IMR-90 (cell line): ENCODE results near the gene BCHE. TPM values are rescaled to one million over a fixed set of nuclear protein-coding genes. Genes with fewer than 3 reads are reported as not detected.

Experiments used
- ATAC-seq: fragments of 200-7000 bp; cut with Tn5 transposase; 2 replicates; pipeline ENCODE4 v1.9.1; 2020; ENCODE audit warnings: low read depth, mild to moderate bottlenecking, moderate library complexity
- BruUV-seq: library from RNA; stranded (reverse); fragments of 400-500 nt; replicated peaks from 2 replicates; lab custom pipeline; 2021; lab: Mats Ljungman, UMichigan
- CTCF ChIA-PET: fragments of 300-600 bp; formaldehyde crosslinking; extraction: SDS; loops from one replicate; lab custom pipeline; 2021; ENCODE audit warnings: antibody characterized with exemption; lab: Yijun Ruan, JAX
- POLR2A ChIA-PET: fragments of 300-600 bp; sonication (Branson Sonifier 250); formaldehyde crosslinking; loops from one replicate; lab custom pipeline; 2022; ENCODE audit warnings: antibody characterized with exemption; ENCODE audit not compliant: unreplicated experiment; lab: Charles Lee
- DNase-seq: peaks from one replicate; pipeline ENCODE4 v3.0.0; 2013
- H2AFZ ChIP-seq: replicated peaks from 2 replicates; pipeline ENCODE3; 2013; ENCODE audit warnings: low read length, mild to moderate bottlenecking; ENCODE audit not compliant: poor library complexity
- H2AK5ac ChIP-seq: 2 replicates; pipeline ENCODE4 v1.6.1; 2013; ENCODE audit warnings: low read depth, low read length, inconsistent platforms
- H2AK9ac ChIP-seq: replicated peaks from 2 replicates; pipeline ENCODE3; 2013; ENCODE audit warnings: mild to moderate bottlenecking, low read depth, low read length, moderate library complexity; ENCODE audit not compliant: poor library complexity
- H2BK120ac ChIP-seq: 2 replicates; pipeline ENCODE4 v1.6.1; 2013; ENCODE audit warnings: low read depth, low read length, inconsistent platforms
- H2BK15ac ChIP-seq: 3 replicates; pipeline ENCODE4 v1.6.1; 2013; ENCODE audit warnings: low read depth, low read length, inconsistent platforms
- H2BK20ac ChIP-seq: 2 replicates; pipeline ENCODE4 v1.6.1; 2013; ENCODE audit warnings: low read depth, mild to moderate bottlenecking, inconsistent platforms, low read length, moderate library complexity
- H2BK5ac ChIP-seq: 2 replicates; pipeline ENCODE4 v1.6.1; 2013; ENCODE audit warnings: mild to moderate bottlenecking, low read depth, low read length, inconsistent platforms; ENCODE audit not compliant: poor library complexity, severe bottlenecking
- H3K14ac ChIP-seq: replicated peaks from 2 replicates; pipeline ENCODE4 v1.6.1; 2013; ENCODE audit warnings: low read depth, low read length, inconsistent platforms
- H3K18ac ChIP-seq: 2 replicates; pipeline ENCODE4 v1.6.1; 2013; ENCODE audit warnings: low read depth, low read length, control low read depth
- H3K23ac ChIP-seq: 2 replicates; pipeline ENCODE4 v1.6.1; 2013; ENCODE audit warnings: low read depth, low read length, inconsistent platforms
- H3K27ac ChIP-seq: 2 replicates; pipeline ENCODE4 v1.5.1; 2013; ENCODE audit warnings: mild to moderate bottlenecking, control low read depth, low read length; ENCODE audit not compliant: insufficient read depth
- H3K27me3 ChIP-seq: 2 replicates; pipeline ENCODE4 v1.6.1; 2013; ENCODE audit warnings: low read length; ENCODE audit not compliant: control insufficient read depth, insufficient read depth
- H3K36me3 ChIP-seq: 2 replicates; pipeline ENCODE4 v1.6.1; 2013; ENCODE audit warnings: low read length, mixed read lengths; ENCODE audit not compliant: control insufficient read depth, insufficient read depth
- H3K4ac ChIP-seq: 2 replicates; pipeline ENCODE4 v1.6.1; 2013; ENCODE audit warnings: low read depth, low read length, inconsistent platforms
- H3K4me1 ChIP-seq: 2 replicates; pipeline ENCODE4 v1.6.1; 2013; ENCODE audit warnings: low read length, mixed read lengths; ENCODE audit not compliant: control insufficient read depth, insufficient read depth
- H3K4me2 ChIP-seq: 2 replicates; pipeline ENCODE4 v1.6.1; 2013; ENCODE audit warnings: low read depth, mild to moderate bottlenecking, control low read depth, low read length, moderate library complexity
- H3K4me3 ChIP-seq: 2 replicates; pipeline ENCODE4 v1.5.1; 2013; ENCODE audit warnings: low read depth, mild to moderate bottlenecking, control low read depth, low read length, moderate library complexity; ENCODE audit not compliant: insufficient read depth
- H3K56ac ChIP-seq: 2 replicates; pipeline ENCODE4 v1.6.1; 2013; ENCODE audit warnings: low read length, inconsistent platforms; ENCODE audit not compliant: insufficient read depth; ENCODE audit errors: extremely low read depth
- H3K79me1 ChIP-seq, 2 experiments: 2 replicates each; pipeline ENCODE4 v1.6.1; 2013; ENCODE audit warnings: low read length in 2 of 2, inconsistent platforms in 1 of 2, low read depth in 1 of 2
- H3K9ac ChIP-seq: 2 replicates; pipeline ENCODE4 v1.6.1; 2013; ENCODE audit warnings: low read depth, low read length, control low read depth
- H3K9me1 ChIP-seq: 2 replicates; pipeline ENCODE4 v1.6.1; 2013; ENCODE audit warnings: low read length, inconsistent platforms; ENCODE audit not compliant: insufficient read depth
- H3K9me3 ChIP-seq: 2 replicates; pipeline ENCODE4 v1.6.1; 2013; ENCODE audit warnings: low read length; ENCODE audit not compliant: control insufficient read depth, insufficient read depth
- H4K20me1 ChIP-seq: 2 replicates; pipeline ENCODE4 v1.6.1; 2013; ENCODE audit warnings: low read length, inconsistent platforms; ENCODE audit not compliant: insufficient read depth
- H4K5ac ChIP-seq: 2 replicates; pipeline ENCODE4 v1.6.1; 2013; ENCODE audit warnings: mild to moderate bottlenecking, low read depth, low read length, control low read depth
- H4K8ac ChIP-seq, 2 experiments: 2 replicates each; pipeline ENCODE4 v1.6.1; 2013; ENCODE audit warnings: low read depth in 2 of 2, low read length in 2 of 2, control low read depth in 1 of 2, inconsistent platforms in 1 of 2
- H4K91ac ChIP-seq: 2 replicates; pipeline ENCODE4 v1.6.1; 2013; ENCODE audit warnings: low read depth, low read length, inconsistent platforms; ENCODE audit not compliant: insufficient read depth
- BHLHE40 ChIP-seq: fragments of 150-350 bp; IDR thresholded peaks from 2 replicates; pipeline ENCODE4 v1.6.1; 2016; ENCODE audit warnings: mild to moderate bottlenecking, low read depth, low read length
- CEBPB ChIP-seq: IDR thresholded peaks from 2 replicates; pipeline ENCODE4 v1.6.1; 2012; ENCODE audit warnings: low read depth, low read length, improper control_type of control experiment
- CHD1 ChIP-seq: IDR thresholded peaks from 2 replicates; pipeline ENCODE4 v1.6.1; 2012; ENCODE audit warnings: low read depth, low read length, improper control_type of control experiment
- ELK1 ChIP-seq: fragments of 150-350 bp; IDR thresholded peaks from 2 replicates; pipeline ENCODE4 v1.6.1; 2016; ENCODE audit warnings: low read depth, mild to moderate bottlenecking, low read length, moderate library complexity, borderline replicate concordance
- FOS ChIP-seq: fragments of 150-350 bp; IDR thresholded peaks from 2 replicates; pipeline ENCODE4 v1.6.1; 2016; ENCODE audit warnings: low read depth, low read length
- MAFK ChIP-seq: IDR thresholded peaks from 2 replicates; pipeline ENCODE4 v1.6.1; 2012; ENCODE audit warnings: low read depth, low read length, improper control_type of control experiment
- MAZ ChIP-seq: IDR thresholded peaks from 2 replicates; pipeline ENCODE4 v1.6.1; 2012; ENCODE audit warnings: low read depth, mild to moderate bottlenecking, low read length, improper control_type of control experiment, moderate library complexity, borderline replicate concordance
- MXI1 ChIP-seq: IDR thresholded peaks from 2 replicates; pipeline ENCODE4 v1.6.1; 2012; ENCODE audit warnings: low read depth, mild to moderate bottlenecking, low read length, moderate library complexity, borderline replicate concordance
- NFE2L2 ChIP-seq: fragments of 150-350 bp; IDR thresholded peaks from 2 replicates; pipeline ENCODE4 v1.6.1; 2016; ENCODE audit warnings: low read depth, mild to moderate bottlenecking, low read length
- POLR2A ChIP-seq: IDR thresholded peaks from 2 replicates; pipeline ENCODE4 v1.6.1; 2012; ENCODE audit warnings: mild to moderate bottlenecking, low read depth, low read length
- RAD21 ChIP-seq: IDR thresholded peaks from 2 replicates; pipeline ENCODE4 v1.6.1; 2012; ENCODE audit warnings: low read length, improper control_type of control experiment
- RCOR1 ChIP-seq: IDR thresholded peaks from 2 replicates; pipeline ENCODE4 v1.6.1; 2012; ENCODE audit warnings: mild to moderate bottlenecking, low read length, improper control_type of control experiment; ENCODE audit not compliant: insufficient replicate concordance
- RFX5 ChIP-seq: IDR thresholded peaks from 2 replicates; pipeline ENCODE4 v1.8.0; 2012; ENCODE audit warnings: low read depth, mild to moderate bottlenecking, low read length, moderate library complexity
- SMC3 ChIP-seq: fragments of 150-350 bp; IDR thresholded peaks from 2 replicates; pipeline ENCODE4 v1.6.1; 2016; ENCODE audit warnings: low read depth, mild to moderate bottlenecking, antibody characterized with exemption, low read length, moderate library complexity
- WGBS, 2 experiments: methylation state at CpG; one replicate each; pipeline versions ENCODE4 v1.1.5 to v1.1.7; 2013; ENCODE audit warnings: missing lambda C conversion rate in 2 of 2; ENCODE audit not compliant: insufficient read length in 1 of 2; ENCODE audit errors: extremely low coverage in 2 of 2; 5-methylcytosine and 5-hydroxymethylcytosine counted together
- dilution Hi-C: fragments of 300-500 bp; cut with HindIII; formaldehyde crosslinking; loops from one replicate; pipeline ENCODE4 v1.14.3; 2018; ENCODE audit warnings: low sequenced_read_pairs; ENCODE audit not compliant: unreplicated experiment
- in situ Hi-C: fragments of 300-500 bp; cut with MboI; formaldehyde crosslinking; loops from 3 replicates; pipeline ENCODE4 v1.14.3; 2019; ENCODE audit warnings: low sequenced_read_pairs, inconsistent platforms, mixed read lengths
- intact Hi-C: fragments of 100-400 bp; cut with micrococcal nuclease; formaldehyde crosslinking; loops from 2 replicates; pipeline ENCODE4 v1.10.0; 2022
- polyA plus RNA-seq, 3 experiments: library from polyadenylated mRNA; depleted of rRNA; stranded (reverse); fragments of >200 nt; gene quantifications; 2 replicates each; pipeline ENCODE4 v1.2.3, GENCODE V29; 2012; ENCODE audit warnings: low replicate concordance in 1 of 3
- total RNA-seq: library from RNA; depleted of rRNA; stranded (reverse); fragments of >200 nt; gene quantifications from 2 replicates; pipeline ENCODE4 v1.2.3, GENCODE V29; 2012
- TF ChIP-seq, protein P1 (sequence below): fragments of 150-350 bp; IDR thresholded peaks from 2 replicates; pipeline ENCODE4 v1.6.1; 2017; ENCODE audit warnings: mild to moderate bottlenecking, antibody characterized with exemption, low read length, low read depth
- TF ChIP-seq, protein P2 (sequence below): conservative IDR thresholded peaks from 2 replicates; pipeline ENCODE4 v1.5.1; 2012; ENCODE audit warnings: mild to moderate bottlenecking, low read depth, low read length, improper control_type of control experiment

BCHE gene
- total and polyA plus RNA-seq, 2 of the 4 experiments (the other 2 are of a cell fraction): 1.5 to 1.6 TPM

- no peak overlapping the region for H2AFZ ChIP-seq
- DNase-seq (no peak), ATAC-seq (no peak)
- H4K91ac ChIP-seq: no peak overlapping the region
- H3K4me2 ChIP-seq: no peak overlapping the region
- no TSS peak for BruUV-seq
- H3K9ac ChIP-seq: no peak overlapping the region
- no peak overlapping the region for H3K23ac ChIP-seq
- H3K4me1 ChIP-seq: no peaks in the 10 kb centered on the region
- H2BK120ac ChIP-seq: no peak overlapping the region
- in situ Hi-C loops: no loop called here
- dilution Hi-C loops: no loop called here
- H4K5ac ChIP-seq: no peak overlapping the region
- no peak overlapping the region for H2BK15ac ChIP-seq
- H2AK5ac ChIP-seq: no peak overlapping the region
- H3K27ac ChIP-seq: no peak overlapping the region
- no peak overlapping the region for H3K4ac ChIP-seq
- TF ChIP-seq SMC3 (no peak), ELK1 (no peak), RFX5 (no peak), NFE2L2 (no peak), RAD21 (no peak), CEBPB (no peak), MXI1 (no peak), RCOR1 (no peak), CHD1 (no peak), FOS (no peak), POLR2A (no peak), BHLHE40 (no peak), MAZ (no peak), MAFK (no peak)
- TF ChIP-seq, protein P1, sequence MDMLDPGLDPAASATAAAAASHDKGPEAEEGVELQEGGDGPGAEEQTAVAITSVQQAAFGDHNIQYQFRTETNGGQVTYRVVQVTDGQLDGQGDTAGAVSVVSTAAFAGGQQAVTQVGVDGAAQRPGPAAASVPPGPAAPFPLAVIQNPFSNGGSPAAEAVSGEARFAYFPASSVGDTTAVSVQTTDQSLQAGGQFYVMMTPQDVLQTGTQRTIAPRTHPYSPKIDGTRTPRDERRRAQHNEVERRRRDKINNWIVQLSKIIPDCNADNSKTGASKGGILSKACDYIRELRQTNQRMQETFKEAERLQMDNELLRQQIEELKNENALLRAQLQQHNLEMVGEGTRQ: no peak
- TF ChIP-seq, protein P2, sequence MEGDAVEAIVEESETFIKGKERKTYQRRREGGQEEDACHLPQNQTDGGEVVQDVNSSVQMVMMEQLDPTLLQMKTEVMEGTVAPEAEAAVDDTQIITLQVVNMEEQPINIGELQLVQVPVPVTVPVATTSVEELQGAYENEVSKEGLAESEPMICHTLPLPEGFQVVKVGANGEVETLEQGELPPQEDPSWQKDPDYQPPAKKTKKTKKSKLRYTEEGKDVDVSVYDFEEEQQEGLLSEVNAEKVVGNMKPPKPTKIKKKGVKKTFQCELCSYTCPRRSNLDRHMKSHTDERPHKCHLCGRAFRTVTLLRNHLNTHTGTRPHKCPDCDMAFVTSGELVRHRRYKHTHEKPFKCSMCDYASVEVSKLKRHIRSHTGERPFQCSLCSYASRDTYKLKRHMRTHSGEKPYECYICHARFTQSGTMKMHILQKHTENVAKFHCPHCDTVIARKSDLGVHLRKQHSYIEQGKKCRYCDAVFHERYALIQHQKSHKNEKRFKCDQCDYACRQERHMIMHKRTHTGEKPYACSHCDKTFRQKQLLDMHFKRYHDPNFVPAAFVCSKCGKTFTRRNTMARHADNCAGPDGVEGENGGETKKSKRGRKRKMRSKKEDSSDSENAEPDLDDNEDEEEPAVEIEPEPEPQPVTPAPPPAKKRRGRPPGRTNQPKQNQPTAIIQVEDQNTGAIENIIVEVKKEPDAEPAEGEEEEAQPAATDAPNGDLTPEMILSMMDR: no peak
- no peak overlapping the region for H2AK9ac ChIP-seq
- ChIA-PET CTCF (no interaction called here), POLR2A (no interaction called here)
- H3K79me1 ChIP-seq: no peaks in the 10 kb centered on the region
- H3K9me3 ChIP-seq: no peaks in the 10 kb centered on the region
- no peak overlapping the region for H3K18ac ChIP-seq
- H2BK5ac ChIP-seq: no peak overlapping the region
- no peak overlapping the region for H3K14ac ChIP-seq
- H3K9me1 ChIP-seq: no peaks in the 10 kb centered on the region
- no peaks in the 10 kb centered on the region for H3K36me3 ChIP-seq
- WGBS, 2 experiments: 0% methylated on average over 1 of the region's 8 CpGs; no CpG with 5 or more reads in 1 of the 2 experiments
- H4K20me1 ChIP-seq: no peaks in the 10 kb centered on the region
- no peak overlapping the region for H4K8ac ChIP-seq
- no peak overlapping the region for H2BK20ac ChIP-seq
- no peaks in the 10 kb centered on the region for H3K27me3 ChIP-seq
- H3K4me3 ChIP-seq: no peak overlapping the region
- no peak overlapping the region for H3K56ac ChIP-seq
- intact Hi-C loops: no loop called here
Measured at GRCh38 chr3:165883863-165884478, 46.7 kb upstream of the BCHE start.
